NCI-H2029 treated with DMSO at 0.1 percent for 48 hours (cell line): ENCODE data around the gene TSR3.
A peak's percentile ranks its signal among the peaks of the same experiment; 100 is the strongest.

Experiments
- DNase-seq: peaks from one replicate; lab custom pipeline; 2025; lab: John Stamatoyannopoulos, UW

The TSR3 gene

DNA sequence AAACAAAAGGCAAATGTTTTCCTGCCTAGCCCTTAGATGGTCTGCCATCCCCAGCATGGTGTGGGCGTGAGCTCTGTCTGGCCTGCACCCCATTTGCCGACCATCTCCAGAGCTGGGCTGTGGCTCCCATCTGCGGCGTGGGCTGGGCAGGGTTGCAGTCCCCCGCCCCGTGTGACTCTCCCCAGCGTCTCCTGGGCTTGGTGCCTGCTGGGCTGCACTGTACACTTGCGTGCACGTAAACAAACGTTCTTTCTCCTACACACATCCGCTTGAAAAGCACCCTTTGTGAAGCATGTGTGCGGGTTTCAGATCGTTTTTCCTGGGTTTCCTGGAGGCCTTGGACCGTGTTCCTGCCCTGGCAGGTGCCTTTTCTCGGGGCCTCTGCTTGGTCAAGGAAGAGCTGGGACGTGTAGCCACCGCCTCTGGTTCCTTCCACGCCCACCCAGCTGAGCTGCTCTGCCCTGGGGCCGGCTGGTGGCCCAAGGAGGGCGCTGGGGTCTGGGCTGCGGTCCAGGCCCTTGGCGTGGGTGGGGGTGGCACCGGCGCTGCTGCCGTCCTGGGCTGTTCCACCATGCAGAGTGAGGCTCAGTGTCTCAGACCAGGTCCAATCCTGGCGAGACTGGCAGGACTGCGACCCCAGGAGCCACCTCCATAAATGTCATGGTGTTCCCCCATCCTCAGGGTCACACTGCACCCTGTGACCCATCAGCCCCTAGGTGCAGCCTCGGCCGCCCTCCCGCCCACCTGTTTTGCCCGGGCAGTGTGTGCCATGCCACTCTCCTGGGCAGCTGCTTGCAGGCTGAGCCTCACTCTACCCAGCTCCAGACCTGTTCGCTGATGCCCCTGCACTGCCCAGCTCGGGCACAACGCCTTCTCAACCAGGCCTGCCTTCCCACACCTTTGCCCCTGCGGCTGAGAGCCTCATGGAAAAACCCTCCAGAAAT, 28.1 kb downstream of the TSR3 start:
- DNase-seq = peak; percentile 41

DNA sequence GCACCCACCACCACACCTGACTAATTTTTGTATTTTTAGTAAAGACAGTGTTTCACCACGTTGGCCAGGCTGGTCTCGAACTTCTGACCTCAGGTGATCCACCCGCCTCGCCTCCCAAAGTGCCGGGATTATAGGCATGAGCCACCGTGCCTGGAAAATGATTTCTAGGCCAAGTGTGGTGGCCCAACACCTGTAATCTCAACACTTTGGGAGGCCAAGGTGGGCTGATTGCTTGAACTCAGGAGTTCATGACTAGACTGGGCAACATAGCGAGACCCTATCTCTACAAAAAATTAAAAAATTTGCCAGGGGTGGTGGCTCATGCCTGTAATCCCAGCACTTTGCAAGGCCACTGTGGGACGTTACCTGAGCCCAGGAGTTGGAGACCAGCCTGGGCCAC, 29.3 kb downstream of the TSR3 start:
- no peak for DNase-seq

DNA sequence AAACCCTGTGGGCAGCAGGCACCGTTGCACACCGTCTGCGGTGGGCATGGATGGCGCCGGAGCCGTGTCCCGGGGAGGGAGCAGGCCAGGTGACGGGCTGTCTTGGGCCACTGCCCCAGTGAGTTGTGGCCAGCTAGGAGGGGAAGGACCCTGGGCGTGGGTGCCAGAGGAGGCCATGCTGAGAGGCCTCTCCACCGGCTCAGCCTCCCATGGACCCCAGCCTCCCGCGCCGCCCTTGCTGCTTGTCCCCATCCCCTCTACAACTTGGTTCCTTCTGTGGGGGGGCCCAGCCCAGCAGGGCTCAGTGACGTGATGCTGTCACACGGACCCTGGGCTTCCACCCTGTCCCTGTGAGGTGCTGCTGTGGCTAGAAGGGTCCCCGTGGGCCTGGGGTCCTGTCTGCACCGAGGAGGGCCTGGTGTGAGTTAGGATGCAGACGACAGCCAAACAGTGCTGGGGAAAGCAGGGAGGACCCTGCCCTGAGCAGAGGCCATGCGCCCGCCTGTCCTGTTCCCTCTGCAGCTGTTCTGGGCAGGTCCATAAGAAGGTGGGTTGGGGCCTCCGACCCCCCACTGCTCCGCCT, 30.9 kb downstream of the TSR3 start:
- DNase-seq = no peak

DNA sequence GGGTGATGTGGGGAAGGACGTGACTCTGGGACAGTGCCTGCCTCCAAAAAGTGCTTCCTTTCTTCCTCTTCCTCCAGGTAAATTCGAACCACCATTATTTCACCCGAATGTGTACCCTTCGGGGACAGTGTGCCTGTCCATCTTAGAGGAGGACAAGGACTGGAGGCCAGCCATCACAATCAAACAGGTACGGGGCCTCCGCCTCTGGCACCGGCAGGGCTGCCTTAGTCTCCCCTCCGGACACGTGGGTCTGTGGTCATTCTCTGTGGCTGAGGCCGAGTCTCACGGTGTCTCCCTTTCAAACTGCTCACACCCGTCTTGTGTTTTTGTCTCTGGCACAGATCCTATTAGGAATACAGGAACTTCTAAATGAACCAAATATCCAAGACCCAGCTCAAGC, 31.6 kb downstream of the TSR3 start:
- no peak for DNase-seq

DNA sequence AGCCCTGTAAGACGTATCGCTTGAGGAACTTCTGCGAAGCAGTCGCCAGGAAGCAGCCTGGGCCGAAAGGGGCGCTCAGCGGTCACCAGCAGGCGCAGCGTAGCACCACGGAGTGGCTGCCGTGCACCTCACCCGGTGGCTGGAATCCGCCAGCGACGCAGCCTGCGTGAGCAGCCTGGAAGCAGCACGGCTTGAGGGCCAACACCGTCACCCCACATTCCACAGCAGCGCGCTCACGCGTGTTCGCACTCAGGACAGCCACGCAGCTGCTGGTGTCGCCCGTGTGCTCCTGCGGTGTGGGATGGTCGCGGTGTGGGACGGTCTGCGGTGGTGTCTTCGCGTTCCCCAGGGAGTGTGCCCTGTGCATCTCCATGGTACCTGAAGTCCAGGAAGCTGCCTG, 32.6 kb downstream of the TSR3 start:
- no peak for DNase-seq

DNA sequence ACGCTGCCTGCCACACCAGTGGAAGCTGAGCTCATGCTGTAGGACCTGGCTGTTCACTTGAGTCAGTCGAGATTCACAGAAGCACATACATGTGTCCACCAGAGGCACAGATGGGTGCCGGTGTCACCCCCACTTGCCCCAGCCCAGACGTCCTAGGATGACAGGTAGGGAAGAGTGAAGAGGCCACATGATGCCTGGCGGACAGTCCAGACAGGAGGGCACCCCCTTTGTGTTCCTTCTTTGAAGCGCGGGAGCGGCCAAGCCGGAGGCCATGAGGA, 33.5 kb downstream of the TSR3 start:
- DNase-seq = no peak

DNA sequence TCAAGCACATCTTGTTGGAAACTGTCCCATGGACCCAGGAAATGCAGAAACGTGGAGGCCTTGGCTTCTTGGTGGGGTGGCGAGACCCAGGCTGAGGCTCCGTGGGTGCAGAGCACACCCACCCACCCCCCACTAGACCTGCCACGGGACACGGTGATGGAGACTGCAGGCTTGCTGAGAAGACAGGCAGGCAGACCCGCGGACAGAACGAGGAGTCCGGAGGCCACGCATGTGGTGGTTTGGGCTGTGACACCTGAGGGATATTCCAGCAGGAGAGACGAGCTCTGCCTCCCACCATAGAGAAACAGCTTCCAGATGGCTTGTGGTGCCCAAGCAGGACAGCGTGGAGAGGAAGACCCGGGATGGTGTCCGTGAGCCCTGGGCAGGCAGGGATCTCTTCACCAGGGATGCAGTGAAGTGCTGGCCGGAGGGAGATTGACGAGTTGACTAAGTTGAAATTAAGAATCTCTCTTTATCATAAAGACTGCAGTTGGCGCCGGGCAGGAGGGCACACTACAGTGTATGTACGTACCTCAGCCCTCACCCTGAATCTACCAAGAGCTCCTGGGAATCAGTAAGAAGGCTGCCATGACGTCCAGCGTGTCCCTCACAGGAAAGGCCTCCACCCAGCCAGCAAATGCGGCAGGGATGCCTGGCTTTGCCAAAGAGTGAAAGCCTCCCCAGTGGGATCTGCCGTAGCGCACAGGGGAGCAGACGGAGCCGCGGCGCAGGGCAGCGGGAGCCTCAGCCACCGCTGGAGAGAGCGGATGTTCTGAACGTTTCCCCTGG, 34.0 kb downstream of the TSR3 start:
- no peak for DNase-seq

DNA sequence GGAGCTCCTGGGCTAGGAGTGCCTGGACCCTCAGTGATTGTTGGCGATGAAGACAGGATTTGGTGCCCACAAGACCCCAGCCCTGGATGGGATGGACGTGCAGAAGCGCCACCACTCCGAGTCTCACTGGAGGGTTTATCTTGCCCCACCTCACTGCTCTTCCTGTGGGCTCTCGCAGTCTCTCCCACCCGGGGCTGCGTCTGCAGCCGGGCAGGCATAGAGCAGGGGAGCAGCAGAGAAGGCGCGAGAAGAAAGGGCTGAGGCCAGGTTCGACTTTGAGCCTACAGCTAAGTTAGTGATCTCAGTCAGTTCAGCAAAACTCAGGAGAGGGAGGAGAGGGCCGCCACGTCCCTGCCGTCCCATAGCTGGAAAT, 35.7 kb downstream of the TSR3 start:
- DNase-seq = no peak

DNA sequence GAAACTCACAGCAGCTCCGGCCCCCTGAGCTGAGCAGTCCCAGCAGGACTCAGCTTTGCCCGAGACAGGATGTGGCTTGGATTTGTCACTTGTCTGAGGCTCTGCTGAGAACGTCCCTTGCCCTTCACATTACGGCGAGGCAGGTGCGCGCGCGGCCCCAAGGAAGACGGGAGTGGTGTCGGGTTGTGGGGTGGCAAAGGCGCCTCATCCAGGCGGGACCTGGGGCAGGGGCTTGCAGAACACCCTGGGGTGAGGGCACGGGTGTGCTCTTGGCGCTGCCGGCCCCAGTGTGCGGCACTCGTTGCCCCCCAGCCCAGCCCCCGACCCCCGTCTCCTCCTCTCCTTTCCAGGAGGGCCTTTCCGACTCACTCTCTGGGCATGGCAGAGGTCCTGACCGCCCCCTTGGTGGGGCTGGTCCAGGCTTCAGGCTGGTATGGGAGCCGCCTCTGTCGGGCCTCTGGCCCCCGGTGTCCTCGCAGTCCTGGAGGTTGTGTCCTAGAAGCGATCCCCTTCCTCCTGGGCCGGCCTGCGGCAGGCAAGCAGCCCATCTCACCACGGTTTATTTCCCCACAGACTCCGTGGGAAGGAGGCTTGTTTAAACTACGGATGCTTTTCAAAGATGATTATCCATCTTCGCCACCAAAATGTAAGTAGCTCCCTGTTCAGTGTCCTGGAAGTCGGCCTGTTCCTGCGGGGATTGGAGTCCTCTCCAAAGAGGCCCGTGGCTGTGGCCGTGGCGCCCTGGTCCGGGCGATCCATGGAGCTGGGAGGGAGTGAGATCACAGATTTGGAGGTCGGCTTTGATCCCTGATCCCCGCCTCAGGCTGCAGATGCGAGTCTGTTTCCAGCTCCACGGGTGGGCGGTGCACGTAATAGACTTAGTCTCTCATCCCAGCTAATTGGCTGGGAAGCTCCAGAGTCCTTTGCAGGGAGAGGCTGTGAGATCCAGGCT, 36.3 kb downstream of the TSR3 start:
- no peak for DNase-seq

DNA sequence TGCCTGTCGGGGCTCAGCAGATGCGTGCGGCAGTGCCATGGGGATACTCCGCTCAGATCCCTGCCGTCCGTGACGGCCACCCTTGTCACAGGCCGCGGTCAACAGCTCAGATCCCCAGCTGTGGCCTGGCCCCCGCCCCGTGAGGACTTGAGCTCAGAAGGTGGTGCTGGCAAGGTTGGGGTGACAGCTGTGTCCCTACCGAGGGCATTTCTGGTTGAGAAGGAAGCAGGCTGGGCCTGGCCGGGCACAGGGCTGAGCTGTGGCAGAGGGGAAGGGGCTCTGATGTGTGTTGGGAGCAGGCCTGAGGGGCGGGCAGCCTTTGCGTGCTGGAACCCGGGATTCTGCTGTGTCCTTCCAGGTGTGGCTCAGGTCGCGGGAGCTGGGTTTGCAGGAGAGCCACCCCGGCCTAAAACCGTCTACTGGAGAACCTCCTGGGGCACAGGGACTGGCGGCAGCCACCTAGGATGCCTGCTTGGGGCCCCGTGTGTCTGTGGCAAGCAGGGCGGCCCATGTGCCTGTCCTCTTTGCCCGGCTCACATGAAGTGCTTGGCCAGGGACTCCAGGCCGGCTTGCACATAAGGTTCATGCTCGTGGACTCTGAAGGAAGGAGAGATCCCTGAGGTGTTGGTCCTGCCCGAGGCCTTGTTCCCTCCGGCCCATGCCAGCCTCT, 37.1 kb downstream of the TSR3 start:
- DNase-seq = no peak

DNA sequence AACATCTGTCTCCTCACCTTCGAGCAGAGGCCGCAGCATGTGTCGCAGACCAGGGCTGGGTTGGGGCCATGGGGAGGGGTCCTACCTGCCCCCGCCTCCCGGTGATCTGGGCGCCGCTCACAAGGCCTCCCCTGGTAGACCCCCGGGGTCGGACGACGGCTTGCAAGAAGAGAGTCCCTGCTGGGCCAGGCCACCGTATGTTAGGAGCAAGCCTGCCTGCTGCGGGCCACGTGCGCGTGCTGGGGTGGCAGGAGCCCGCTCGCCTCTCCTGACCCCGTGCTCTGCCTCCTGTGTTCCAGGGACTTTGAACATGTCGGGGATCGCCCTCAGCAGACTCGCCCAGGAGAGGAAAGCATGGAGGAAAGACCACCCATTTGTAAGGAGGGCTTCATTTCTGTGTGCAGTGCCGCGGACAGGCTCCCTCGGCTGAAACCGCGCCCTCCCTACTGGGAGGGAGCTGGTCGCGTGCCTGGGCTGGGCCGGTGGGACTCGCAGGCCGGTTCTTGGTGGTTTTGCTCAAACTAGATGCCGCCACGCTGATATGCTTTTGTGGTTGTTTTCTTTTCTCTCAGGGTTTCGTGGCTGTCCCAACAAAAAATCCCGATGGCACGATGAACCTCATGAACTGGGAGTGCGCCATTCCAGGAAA, 37.8 kb downstream of the TSR3 start:
- no peak for DNase-seq

DNA sequence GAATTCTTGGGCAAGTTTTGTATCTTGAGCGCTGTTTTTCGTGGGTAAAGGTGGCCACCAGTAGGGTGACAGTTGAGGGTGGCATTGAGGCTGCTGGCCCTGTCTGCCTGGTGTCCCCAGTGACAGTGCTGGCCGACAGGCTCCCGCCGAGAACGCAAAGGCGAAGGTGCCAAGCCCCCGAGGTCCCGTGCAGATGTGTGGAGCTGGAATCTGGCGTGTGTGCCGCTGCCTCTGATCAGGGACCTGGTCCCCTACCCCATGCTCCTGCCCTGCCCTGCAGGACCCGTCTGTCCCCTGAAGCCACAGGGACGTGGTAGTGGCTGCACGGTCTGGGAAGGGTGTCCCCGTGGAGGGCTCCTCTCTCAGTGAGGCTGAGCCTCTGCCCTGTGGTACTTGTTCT, 38.8 kb downstream of the TSR3 start:
- no peak for DNase-seq

DNA sequence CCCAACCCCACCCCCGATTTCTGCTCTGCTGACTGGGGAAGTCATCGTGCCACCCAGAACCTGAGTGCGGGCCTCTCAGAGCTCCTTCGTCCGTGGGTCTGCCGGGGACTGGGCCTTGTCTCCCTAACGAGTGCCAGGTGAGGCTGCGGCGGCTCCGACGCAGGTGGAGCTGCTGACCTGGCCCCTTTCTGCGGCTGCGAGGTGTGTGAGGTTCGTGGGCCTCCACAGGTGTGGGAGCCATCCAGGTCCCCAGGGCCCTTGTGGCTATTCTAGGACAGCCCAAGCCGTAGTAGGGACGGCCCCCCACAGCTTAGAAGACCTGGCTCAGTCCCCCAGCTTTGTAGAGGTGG, 39.2 kb downstream of the TSR3 start:
- DNase-seq = no peak

DNA sequence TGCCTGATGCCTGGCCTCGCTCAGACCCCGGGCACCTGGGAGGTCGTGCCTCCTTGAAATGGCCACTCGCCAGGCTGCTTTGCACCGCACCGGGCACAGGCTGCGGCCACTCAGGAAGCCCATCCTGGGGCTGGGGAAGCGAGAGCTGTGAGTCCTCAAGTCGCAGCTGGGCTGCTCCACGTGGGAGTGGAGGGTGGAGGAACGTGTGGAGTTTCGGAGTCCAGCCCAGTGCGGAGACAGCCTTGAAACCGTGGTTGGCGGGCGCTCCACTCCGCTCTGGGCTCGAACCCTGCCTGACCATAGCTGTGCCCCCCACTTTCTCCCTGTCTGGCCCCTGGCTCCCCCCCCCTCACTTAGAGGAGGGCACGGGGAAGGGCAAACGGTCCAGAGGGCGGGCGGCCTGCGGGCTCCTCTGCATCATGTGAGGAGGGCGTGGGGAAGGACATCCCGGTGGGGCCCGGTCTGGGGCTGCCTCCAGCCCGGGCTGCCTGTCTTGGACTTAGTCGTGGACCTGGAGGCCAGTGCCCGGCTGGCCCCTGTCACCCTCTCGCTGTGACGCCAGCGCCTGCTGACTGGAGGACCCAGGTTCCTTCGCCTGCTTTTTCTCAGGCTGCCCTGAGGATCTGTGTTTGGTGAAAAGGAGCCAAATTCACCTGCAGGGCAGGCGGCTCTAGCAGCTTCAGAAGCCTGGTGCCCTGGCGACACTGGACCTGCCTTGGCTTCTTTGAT, 39.8 kb downstream of the TSR3 start:
- DNase-seq = no peak

DNA sequence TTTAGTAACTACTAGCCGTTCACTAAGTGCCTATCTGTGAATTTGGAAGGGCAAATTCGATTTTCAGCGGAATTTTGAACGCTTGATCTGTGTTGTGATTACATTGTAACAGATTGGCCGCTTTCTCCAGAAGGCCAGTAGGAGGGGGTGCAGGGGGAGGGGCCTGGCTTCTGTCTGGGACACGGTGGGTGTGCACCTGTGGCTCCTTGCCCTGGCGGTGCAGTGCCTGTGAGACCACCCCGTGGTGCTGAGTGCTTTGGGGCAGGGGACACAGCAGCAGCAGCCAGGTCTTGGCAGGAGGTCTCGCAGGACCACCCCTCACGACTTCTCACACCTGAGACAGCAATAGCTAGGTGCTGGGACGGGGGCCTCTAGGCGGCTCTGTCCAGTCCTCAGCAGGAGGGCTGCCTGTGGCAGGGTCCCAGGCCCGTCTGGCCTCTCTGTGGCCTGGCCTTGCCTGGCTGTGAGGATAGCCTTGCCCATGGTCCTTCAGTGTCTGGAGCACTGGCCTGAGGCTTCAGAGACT, 40.4 kb downstream of the TSR3 start:
- no peak for DNase-seq

DNA sequence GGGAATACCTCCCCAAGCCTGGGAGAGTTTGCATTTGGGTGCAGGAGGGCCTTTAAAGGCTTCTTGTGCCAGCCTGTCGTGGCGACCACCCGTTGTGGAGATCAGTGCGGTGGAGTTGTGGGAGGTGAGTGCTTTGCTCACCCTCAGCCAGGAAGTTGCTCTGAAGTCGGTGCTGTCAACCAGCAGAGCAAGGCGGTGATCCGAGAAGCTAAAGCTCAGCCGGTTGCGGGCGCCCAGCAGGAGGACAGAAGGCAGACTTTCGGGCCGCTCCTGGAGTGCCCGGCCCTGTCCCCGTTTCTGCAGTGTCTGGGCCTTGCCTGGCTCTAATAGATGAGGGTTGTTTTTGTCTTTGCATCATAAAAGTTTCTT, 40.9 kb downstream of the TSR3 start:
- DNase-seq = no peak

DNA sequence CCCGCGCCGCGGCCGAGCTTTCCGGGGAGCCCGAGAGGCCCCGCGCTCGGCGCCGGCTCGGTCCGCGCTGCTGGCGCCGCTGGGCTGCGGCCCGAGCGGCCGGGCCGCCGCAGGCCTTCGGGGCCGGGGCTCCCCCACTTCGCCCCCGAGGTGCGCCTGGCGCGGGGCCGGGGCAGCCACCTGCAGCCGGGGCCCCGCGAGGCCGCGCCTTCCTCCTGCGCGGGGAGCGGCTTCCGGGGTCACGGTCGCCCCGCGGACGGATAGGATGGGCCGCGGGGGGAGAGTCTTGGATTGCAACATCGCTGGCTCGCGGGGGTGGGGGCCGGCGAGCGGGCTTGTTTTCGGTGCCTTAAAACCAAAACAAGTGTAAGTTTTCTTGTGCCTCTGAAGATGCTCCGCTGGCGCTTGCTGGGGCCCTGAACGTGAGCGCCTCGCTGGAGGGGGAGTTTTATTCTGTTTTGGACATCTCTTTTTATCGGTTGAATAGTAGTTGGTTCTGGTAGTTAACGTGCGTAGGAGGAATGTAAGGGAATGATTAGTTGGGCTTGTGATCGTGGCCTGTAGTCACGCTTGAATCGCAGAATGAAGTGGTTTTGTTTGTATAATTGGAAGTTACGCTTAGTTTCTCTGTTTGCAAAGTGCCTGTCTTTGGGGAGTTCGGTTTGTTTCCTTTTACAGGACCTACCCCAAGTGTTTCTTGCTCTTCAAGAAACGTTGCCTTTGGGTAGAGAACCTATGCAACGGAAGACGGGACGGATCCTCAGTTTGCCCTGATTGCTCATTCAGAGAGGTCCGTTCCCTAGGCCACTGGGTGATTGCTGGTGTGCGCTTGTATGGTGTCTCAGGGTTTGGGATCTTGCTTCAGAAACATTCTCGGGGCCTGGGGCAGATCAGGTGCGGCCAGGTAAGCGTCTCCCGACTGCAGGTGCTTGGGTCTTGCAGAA, 41.5 kb downstream of the TSR3 start:
- no peak for DNase-seq

DNA sequence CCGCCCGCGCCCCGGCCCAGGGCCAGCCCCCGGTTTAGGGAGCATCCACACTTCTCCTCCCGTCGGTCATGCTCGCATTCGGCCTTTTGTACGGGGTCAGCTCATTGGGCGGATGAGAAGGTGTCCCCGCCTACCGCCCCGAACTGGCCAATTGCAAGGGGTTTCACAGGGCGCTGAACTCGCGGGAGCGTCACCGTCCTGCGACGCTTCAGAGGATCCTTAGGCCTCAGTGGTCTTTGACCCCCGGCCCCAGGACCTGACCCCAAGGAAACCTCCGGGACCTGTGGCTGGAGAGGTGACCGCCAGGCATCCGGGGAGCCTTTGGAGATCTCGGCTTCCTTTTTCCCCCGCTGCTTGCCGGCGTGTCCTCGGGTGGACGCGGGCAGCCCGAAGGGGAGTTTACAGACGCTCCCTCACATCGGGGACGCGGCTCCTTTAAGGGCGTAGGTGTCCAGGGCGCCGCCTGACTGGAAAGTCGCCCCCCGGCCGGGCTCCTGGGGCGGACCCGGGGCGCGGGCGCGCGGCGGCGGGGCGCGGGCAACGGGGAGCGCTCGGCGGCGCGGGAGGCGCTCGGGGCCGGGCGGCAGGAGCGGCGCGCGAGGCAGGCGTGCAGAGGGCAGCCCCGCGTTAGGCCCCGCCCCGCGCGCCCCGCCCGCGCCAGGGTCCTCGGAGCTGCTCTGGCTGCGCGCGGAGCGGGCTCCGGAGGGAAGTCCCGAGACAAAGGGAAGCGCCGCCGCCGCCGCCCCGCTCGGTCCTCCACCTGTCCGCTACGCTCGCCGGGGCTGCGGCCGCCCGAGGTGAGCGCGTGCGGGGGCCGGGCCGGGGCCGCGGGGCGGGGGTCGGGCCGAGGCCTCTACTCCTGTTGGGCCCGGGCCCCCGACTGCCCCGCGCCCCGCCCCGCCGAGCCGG, 42.4 kb downstream of the TSR3 start, which contains the start of gene UBE2I:
Gene UBE2I, plus strand, starts transcription at position 660 of the 909 bp plus-strand sequence. CDS start 4,395 bp downstream, outside the sequence.
- peak; percentile 79 for DNase-seq
